Measurements from ENCODE around the gene PDCD7.
"Not testable (repeated sequence)": the region's sequence is repeated elsewhere in the genome, so short reads cannot be mapped to it uniquely, and the experiment has no call there.

PDCD7 gene

DNA sequence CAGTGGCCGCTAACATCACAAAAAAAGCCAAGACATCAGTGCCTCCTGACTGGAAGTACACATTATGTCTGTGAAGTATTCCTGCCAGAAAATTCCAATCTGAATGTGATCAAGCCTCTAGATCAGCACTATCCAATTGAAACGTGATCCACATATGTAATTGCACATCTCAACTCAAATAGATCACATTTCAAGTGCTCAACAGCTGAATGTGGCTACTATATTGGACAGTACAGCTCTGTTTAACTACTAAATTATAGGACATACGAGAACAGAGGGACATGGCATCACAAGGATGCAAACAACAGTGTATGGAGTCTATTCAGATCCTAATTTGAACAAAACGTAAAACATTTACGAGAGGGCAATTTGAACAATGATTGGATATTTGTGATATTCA, 18.1 kb downstream of the PDCD7 start:
- DNase-seq (ENCODE audit: low read depth): no peak

DNA sequence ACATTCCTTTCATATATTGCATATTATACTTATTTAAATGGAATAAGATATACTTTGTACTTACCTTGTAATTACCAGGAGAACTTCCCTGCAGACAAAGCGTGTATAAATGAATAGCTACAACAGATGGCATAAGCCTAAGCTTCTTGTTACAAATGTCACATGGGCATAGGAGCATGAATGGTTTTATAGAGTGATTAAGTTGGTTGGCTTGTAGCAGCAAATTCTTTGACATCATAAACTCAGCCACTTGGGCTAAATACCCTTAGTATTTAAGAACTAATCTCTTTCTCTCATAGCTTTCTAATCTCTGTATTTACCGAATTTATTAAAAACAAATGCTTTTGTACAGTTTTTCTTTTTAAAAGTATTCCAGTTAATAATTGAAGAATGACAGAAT, 18.5 kb downstream of the PDCD7 start, which contains the start of gene UBAP1L:
TSS of gene UBAP1L (minus strand) at position 115 of the 400 bp plus-strand sequence. CDS start 8,985 bp downstream, outside the sequence.
- DNase-seq (ENCODE audit: low read depth): no peak

DNA sequence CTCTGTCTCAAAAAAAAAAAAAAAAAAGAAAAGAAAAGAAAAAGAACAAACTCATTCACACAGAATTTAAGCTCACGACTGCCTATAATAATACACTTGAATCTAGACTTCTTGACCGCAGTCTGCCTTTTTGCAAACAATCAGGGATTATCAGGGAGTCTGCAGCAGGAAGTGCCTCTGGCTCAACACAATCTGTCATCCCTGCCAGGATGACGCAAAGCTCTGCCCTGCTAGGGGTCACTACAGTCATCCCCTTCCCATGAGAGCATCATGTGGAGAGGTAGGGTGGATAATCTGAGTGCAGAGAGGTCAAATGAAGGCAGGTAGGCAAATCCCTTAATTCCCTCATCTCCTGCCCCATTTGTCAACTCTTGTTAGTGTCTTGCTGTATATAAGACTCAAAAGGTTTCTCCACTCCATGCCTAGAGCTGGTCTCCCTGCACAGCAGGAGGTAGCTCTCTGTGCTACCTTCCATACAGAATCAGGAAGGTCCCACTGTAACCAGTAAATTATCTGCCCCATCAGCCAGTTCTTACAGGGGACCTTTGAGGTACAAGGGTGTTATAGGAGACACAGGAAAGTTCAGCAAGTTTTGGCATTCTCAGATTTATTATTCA, 22.8 kb downstream of the PDCD7 start:
- DNase-seq (ENCODE audit: low read depth): no peak

DNA sequence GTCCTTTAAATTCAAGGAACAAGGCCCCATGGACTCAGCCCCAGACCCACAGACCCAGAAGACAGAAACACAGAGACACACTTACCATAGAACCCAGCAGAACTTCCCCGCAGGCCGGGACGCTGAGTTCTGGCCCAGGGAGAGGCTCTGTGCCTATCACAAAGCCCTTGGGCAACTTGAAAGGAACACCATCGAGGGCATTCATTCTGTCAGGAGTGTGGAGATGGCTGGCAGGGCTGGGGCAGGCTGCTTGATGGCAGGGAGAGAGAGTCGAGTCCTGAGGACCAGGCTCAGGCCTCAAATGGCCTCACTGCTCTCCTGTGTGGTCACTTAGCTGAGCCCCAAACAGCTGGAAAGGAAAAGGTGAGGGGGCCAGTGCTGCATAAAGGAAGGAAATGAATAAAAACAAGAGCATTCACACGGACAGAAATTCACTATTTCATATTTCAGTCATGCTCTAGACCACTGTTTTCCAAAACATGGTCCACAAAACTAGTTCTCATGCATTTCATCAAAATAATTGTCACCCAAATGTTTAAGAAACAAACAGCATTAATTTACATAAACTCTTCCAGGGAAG, 27.5 kb downstream of the PDCD7 start:
- DNase-seq (ENCODE audit: low read depth): no peak

DNA sequence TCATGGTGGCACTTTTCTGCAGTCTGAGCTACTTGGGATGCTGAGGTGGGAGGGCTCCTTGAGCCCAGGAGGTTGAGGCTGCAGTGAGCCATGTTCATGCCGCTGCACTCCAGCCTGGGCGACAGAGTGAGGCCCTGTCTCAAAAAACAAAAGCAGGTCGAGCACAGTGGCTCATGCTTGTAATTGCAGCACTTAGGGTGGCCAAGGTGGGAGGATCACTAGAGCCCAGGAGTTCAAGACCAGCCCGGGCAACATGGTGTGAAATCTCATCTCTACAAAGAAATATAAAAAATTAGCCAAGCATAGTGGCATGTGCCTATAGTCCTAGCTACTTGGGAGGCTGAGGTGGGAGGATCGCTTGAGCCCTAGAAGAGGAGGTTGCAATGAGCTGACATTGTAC, 28.6 kb downstream of the PDCD7 start:
- no peak for DNase-seq (ENCODE audit: low read depth)

DNA sequence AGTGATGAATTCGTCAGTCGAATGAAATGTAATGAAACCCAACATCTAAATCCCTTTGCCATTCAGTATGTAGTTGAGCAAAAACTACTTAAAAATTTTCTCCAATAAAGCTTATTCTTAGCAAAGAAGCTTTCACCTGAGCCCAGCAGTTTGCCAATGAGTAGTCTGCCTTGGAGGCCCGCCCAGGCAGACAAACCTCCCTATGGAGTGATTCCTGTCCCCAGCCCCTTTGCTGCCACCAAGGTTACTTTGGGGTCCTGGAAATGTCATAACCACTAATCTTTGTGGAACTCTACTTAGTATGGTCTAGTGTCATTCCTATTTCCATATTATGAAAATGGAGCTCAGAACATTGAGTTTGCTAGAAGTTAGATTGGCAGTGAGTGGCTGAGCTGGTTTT, 30.7 kb downstream of the PDCD7 start:
- no peak for DNase-seq (ENCODE audit: low read depth)

DNA sequence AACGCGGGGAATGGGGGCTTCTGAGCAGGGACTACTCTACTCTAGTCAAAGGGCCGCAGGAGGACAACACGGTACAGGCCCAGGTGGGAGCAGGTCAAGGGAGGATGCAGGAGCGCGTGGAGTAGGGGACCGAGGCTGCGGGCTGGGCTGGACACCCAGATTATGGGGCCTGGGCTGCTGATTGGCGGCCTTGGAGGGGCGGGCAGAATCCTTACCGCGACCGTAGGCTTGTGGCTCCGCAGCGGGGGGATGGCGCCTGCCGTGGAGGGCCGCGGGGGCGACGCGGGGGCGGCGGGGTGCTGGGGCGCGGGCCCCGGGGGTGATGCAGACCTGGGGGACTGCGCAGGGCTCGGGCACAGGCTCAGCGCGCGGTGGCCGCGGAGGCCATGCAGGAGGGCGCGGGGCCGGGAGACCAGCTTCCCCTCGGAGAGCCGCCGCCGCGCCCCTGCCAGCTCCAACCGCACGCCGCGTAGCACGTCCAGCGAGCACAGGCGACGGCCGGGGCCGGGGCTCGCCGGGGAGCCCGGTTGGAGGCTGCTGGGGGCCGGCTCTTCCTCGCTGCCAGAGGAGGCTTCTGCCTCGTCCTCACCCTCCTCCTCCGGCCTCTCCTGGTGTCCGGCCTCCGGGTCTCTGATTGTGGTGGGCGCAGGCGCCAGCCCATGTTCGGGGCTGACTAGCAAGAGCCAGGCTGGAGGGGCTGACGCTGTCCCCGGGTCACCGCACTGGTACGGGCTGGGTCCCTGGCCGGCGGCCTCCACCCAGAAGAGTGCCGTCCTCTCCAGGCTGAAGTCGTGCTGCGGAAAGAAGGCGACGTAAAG, 31.5 kb downstream of the PDCD7 start:
- no peak for DNase-seq (ENCODE audit: low read depth)

DNA sequence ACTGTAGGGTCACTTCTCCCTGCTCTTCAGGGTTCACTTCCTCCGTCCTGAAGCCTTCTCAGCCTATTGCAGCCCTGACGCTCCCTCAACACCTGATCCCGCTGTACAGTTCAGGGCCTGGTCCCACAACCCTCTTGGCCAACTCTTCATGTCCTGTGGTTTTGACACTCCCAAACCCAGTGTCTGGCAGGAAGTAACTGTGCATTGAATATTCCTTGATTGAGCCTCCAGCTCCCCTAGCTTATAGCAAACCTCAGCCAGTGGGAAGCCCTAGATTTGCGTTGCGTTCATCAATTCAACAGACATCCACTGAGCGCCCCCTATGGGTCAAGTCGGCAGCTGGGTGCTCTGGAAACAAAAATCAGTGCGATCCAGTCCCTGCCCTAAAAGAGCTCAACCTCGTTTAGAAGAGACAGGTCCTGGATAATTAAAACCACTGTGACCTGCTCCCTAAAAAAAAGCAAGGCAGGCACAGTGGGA, 32.2 kb downstream of the PDCD7 start:
- DNase-seq (ENCODE audit: low read depth): peak; percentile 9

DNA sequence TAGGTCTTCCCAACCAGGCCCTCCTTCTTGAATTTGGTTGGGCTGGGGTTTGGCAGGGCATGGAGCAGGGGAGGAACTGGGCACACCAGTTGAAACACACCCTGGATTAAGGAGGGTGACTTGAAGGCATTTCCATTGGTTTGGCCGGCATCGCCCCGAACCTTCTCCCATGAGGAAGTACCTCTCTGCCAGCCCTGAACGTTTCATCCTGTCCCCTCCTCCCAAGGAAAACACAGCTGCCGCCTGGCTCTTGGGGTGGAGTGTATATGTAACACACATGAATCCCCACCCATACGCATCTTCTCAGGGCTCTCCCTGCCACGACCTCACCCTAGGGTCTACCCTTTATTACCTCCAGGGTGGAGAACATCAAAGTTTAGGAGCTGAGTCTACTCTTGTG, 33.2 kb downstream of the PDCD7 start:
- no peak for DNase-seq (ENCODE audit: low read depth)

DNA sequence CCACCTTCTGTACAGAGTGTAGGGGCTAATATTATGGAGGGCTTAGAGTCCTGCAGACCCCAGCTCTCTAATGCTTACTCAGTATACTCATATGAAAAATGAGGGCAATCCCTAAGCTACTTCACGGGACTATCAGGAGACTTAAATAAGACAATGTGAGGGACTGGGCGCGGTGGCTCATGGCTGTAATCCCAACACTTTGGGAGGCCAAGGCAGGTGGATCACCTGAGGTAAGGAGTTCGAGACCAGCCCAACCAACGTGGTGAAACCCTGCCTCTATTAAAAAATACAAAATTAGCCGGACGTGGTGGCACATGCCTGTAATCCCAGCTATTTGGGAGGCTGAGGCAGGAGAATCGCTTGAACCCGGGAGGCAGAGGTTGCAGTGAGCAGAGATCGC, 33.8 kb downstream of the PDCD7 start:
- DNase-seq (ENCODE audit: low read depth): not testable (repeated sequence)

DNA sequence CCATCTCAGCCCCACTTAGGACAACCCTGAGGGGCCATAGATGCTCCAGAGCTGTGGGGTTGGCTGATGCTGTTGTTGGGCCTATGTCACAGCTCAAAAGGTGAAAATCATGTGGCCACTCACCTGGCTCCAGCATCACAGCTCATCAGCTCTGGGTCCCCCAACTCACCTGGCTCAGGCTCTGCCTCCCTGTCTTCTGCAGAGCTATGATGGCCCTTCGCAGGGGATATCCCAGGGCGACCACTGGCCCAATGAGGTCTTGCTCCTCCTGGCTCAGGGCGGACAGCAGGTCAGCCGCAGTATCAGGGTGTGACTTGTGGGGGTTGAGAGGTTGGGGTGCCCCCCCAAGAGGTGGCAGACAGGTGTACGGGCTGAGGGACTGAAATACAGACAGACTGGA, 34.3 kb downstream of the PDCD7 start:
- DNase-seq (ENCODE audit: low read depth): no peak

DNA sequence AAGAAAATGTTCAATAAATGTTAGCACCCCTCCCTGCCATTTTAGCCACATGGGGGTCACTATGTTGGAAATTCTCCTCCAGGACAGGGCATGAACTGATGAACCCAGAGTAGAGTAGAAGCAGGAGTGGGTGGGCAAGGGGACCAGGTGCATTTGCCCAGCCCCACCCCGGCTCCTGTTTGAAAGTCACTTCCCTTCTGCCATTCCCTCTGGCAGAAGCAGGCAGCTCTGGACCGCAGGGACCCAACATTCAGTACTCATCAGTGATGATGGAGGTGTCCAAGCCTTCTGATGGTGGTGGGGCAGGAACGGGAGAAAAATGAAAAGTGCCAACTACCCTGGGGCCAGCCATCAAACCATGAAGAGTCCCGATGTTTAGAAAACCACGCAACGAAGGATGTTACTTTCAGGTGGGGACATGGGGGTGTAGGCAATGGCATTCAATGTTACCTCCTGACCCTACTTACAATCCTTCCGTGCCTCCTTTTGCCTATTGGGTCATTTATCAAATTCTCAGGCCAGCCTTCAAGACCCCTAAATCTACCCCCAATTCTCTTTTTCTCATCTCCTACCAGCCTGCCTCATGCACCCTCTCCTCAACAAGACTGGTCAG, 35.9 kb downstream of the PDCD7 start:
- DNase-seq (ENCODE audit: low read depth): no peak

DNA sequence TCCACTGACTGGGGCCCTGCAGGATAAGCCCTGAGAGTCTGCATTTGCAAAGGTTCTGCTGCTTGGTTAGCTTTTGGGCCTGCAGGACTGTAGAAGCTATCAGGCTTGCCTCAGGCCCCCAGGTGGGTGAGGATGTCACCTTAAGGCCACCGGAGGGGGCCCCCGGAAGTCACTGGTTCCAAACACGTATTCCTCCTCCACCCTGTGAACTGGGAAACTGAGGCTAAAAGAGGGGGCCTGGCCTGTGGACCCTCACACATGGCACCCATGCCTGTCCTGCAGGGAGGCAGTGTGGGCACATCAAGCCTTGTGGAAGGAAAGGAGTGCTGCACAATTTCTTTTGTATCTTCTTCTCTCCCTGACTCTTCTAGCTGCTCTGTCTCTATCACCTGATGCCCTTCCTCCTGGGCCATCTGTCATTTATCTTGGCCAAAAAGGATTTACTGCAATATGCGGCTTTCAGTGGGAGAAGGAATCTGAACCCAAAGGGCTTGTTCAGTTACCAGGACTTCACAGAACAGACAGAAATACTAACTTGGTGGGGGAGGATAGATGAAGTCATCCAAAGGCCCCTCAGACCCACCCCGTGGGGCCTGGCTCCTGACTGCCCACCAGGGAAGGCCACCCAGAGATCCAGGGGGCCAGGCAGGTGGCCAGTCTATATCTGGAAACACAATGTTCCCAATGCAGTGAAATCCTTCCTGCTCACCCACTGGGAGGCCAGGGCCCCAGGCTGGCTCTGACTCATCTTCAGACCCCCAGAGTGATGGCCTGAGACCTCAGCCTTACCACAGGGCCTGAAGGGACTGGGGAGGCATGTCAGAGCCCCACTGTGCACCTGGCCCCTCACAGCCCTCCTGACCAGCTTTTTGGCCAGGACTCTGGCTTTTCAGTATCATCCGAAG, 36.9 kb downstream of the PDCD7 start:
- no peak for DNase-seq (ENCODE audit: low read depth)

DNA sequence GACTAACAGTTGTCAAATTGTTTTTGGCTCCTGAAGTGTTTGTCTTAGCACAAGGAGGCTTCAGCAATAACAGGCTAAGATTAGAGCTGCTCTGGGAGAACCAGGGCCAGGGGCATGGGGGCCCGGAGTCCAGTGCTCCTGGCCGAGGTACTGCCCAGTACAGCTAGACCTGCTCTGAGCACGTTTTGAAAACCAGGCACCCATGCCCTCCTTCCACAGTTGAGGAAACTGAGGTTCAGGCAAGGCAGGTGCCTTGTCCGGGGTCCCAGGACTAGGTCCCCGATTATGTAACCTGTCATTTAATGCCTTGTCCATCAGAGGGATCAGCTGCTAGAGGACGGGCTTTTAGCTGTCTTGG, 37.9 kb downstream of the PDCD7 start:
- DNase-seq (ENCODE audit: low read depth): no peak

DNA sequence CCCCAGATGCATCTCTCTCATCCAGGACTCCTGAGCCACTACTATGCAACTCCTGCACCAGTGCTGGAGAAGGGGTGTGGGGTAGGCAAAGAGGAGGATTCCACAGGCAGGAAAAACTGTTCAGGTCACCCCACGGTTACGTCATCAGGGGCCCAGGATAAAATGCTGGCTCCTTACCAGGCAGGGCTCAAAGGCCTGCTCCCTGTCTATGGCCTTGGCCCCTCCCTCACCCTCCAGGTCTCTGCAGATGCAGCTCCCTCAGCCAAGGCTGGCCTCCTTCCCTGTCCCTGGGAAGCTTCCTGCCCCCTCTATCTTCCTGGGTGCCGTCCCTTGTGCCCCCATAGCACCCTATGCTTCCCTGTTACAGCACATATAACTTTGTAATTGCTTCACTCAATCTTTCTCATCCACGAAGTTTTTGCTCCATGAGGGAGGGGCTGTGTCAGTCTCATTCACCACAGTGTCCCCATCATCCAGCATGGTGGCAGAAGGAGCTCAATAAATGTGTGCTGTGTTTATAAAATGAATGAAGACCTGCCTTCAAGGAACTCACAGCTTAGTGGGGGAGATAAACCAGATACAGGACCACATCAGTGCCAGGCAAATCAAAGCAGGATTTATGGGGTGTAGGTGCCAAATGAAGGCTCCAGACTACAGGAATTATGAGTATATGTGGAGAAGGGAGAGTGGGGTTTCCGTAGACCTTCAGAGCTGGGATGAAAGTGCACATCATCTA, 38.4 kb downstream of the PDCD7 start:
- DNase-seq (ENCODE audit: low read depth): no peak

DNA sequence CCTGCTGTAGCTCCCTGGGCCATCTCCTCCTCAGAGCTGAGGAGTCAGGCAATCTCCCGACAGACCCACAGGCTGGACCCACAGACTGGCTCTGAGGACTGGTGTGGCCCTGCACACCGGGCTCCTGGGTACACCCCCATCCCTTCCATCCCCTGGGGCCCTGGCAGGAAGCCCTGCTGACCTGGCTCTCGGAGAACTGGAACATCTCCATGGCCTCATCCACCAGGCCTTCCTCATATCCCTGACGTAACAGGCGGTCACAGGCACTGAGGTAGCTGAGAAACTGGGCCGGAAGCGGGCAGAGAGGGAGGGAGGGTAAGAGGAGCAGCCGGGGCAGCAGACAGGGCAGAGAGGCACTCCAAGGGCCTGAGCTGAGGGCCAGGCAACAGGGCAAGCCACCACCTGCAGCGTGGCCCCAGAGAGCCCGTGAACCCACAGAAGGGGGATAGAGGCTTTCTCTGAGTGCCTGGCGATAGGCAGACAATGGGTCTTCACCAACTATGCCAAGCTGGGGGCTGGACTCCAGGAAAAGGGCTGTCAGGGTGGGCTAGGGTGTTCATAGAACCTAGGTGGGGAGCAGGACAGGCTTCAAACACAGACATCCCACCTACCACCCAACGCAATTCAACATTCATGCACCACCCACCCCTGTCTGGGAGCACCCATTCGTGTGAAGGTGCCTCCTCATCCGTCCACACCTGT, 39.2 kb downstream of the PDCD7 start:
- no peak for DNase-seq (ENCODE audit: low read depth)

DNA sequence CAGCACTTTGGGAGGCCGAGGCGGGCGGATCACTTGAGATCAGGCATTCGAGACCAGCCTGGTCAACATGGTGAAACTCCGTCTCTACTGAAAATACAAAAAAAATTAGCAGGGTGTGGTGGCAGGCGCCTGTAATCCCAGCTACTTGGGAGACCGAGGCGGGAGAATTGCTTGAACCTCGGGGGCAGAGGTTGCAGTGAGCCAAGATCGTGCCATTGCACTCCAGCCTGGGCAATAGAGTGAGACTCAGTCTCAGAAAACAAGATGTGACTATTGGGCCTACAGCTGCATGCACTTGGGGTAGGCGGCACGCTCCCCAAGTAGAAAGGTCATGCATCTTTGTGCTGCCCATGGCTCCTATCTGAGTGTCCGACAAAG, 39.8 kb downstream of the PDCD7 start:
- not testable (repeated sequence) for DNase-seq (ENCODE audit: low read depth)

DNA sequence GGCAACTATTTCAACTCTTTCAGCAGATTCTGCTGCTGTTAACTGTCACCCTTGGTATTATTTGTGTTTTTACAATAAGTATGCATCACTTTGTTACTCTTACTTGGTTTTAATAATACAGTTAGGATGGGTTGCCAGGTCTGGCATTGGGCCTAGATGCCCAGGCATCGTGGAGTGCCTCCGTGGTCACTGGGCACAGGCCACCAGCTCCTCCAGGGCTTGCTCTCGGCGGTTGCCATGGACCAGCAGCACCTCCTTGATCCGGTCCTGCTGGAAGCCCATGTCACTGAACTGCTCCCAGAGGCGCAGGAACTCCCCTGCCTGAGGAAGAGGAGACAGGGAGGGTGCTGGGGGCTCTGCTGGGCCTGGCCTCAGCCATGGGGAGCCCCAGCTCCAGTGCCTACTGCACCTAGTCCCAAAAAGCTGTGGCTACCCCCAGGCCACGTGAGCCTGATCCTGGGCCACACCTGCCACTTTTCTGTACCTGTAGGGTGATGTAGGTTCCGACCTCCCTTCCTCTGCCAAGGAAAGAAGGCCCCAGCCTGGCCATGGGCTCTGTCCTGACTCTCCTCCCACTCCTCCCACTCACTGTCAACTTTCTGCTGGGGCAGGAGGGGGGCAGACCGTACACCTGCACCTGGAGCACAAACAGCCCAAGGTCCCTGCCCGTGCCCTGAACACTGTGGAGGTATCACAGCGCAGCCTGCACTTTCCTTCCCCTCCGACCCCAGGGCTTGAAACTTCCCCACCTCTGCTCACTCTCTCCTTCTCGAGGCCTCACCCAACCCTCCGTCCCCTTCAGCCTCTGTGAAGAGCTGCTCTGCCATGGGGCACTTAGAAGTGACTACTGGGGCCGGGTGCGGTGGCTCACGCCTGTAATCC, 40.5 kb downstream of the PDCD7 start:
- DNase-seq (ENCODE audit: low read depth): no peak
